HG03139 (cell line): Measurements from ENCODE around the gene MPHOSPH10.
"Not testable (repeated sequence)": the region's sequence is repeated elsewhere in the genome, so short reads cannot be mapped to it uniquely, and the experiment has no call there.

Source experiments
- ATAC-seq: cut with Tn5 transposase; IDR thresholded peaks from one replicate; pipeline ENCODE4 v1.9.1; 2021; ENCODE audit not compliant: unreplicated experiment

The MPHOSPH10 gene

GRCh38 chr2:71122387-71123298, 7.8 kb upstream of the MPHOSPH10 start:
- ATAC-seq, result no peak

GRCh38 chr2:71125506-71126294, 4.7 kb upstream of the MPHOSPH10 start:
- ATAC-seq, result no peak

GRCh38 chr2:71126957-71127356, 3.5 kb upstream of the MPHOSPH10 start:
- no peak for ATAC-seq

- peak; percentile 15 for ATAC-seq
Measured at GRCh38 chr2:71129114-71129901, 1.1 kb upstream of the MPHOSPH10 start.

GRCh38 chr2:71129902-71130151, 607 bp upstream of the MPHOSPH10 start:
- ATAC-seq, result peak; percentile 29

GRCh38 chr2:71130905-71131244, 441 bp downstream of the MPHOSPH10 start:
- no peak for ATAC-seq

GRCh38 chr2:71131387-71132166, 1.1 kb downstream of the MPHOSPH10 start:
- ATAC-seq, result not testable (repeated sequence)

GRCh38 chr2:71133603-71134002, 3.2 kb downstream of the MPHOSPH10 start:
- ATAC-seq, result no peak

GRCh38 chr2:71136174-71136573, 5.7 kb downstream of the MPHOSPH10 start:
- ATAC-seq, result no peak

GRCh38 chr2:71143782-71144181, 13.3 kb downstream of the MPHOSPH10 start:
- ATAC-seq, result no peak

GRCh38 chr2:71148506-71149063, 18.2 kb downstream of the MPHOSPH10 start:
- no peak for ATAC-seq

- ATAC-seq, result no peak
Measured at GRCh38 chr2:71150082-71150816, 19.8 kb downstream of the MPHOSPH10 start.

- no peak for ATAC-seq
Measured at GRCh38 chr2:71151620-71152019, 21.2 kb downstream of the MPHOSPH10 start.

GRCh38 chr2:71153585-71154224, 23.3 kb downstream of the MPHOSPH10 start:
- ATAC-seq, result no peak

GRCh38 chr2:71154279-71154678, 23.8 kb downstream of the MPHOSPH10 start:
- no peak for ATAC-seq

- ATAC-seq, result no peak
Measured at GRCh38 chr2:71154798-71155197, 24.4 kb downstream of the MPHOSPH10 start.

GRCh38 chr2:71155846-71156245, 25.4 kb downstream of the MPHOSPH10 start:
- ATAC-seq, result no peak

GRCh38 chr2:71156573-71156972, 26.1 kb downstream of the MPHOSPH10 start:
- no peak for ATAC-seq

GRCh38 chr2:71157124-71157793, 26.8 kb downstream of the MPHOSPH10 start:
- ATAC-seq, result no peak
